GM12878 (cell line): ENCODE measurements around the gene TDRD12. TPM values are rescaled to one million over a fixed set of nuclear protein-coding genes. Genes with fewer than 3 reads are reported as not detected.
A peak's percentile ranks its signal among the peaks of the same experiment; 100 is the strongest.

Experiments used
- BCL3 ChIP-seq: IDR thresholded peaks from 2 replicates; pipeline ENCODE4 v1.6.1; 2011; ENCODE audit warnings: borderline replicate concordance, low read depth, mild to moderate bottlenecking, moderate library complexity, low read length; ENCODE audit not compliant: insufficient read depth, poor library complexity, severe bottlenecking
- BCLAF1 ChIP-seq: fragments of 450-650 bp; IDR thresholded peaks from 2 replicates; pipeline ENCODE4 v1.6.1; 2017; ENCODE audit warnings: antibody characterized with exemption, mild to moderate bottlenecking, moderate library complexity
- CBFB ChIP-seq: IDR thresholded peaks from 2 replicates; pipeline ENCODE4 v1.6.1; 2016; ENCODE audit warnings: antibody characterized with exemption, low read depth
- CREM ChIP-seq: IDR thresholded peaks from 2 replicates; pipeline ENCODE4 v1.6.1; 2014; ENCODE audit warnings: antibody characterized with exemption, low read depth
- CTCF ChIP-seq, 3 experiments: IDR thresholded peaks in 2 of 3; conservative IDR thresholded peaks in 1 of 3; 2 replicates each; pipeline ENCODE4 v1.5.1; 2011; ENCODE audit warnings: low read depth in 3 of 3, low read length in 3 of 3, mild to moderate bottlenecking in 3 of 3, control low read depth in 2 of 3, moderate library complexity in 2 of 3, inconsistent platforms in 1 of 3, mixed read lengths in 1 of 3; ENCODE audit not compliant: control insufficient read depth in 2 of 3, insufficient read depth in 1 of 3; ENCODE audit errors: extremely low read depth in 1 of 3
- HCFC1 ChIP-seq: fragments of 150-350 bp; IDR thresholded peaks from 2 replicates; pipeline ENCODE4 v1.6.1; 2014; ENCODE audit warnings: low read length
- HSF1 ChIP-seq: fragments of 150-350 bp; IDR thresholded peaks from 2 replicates; pipeline ENCODE4 v1.6.1; 2014; ENCODE audit warnings: mild to moderate bottlenecking, low read depth, low read length
- IRF5 ChIP-seq: fragments of 450-650 bp; IDR thresholded peaks from 2 replicates; pipeline ENCODE4 v1.6.1; 2017; ENCODE audit warnings: borderline replicate concordance
- NFYB ChIP-seq: IDR thresholded peaks from 2 replicates; pipeline ENCODE4 v1.6.1; 2011; ENCODE audit warnings: low read depth, mild to moderate bottlenecking, low read length, improper control_type of control experiment, moderate library complexity; ENCODE audit not compliant: insufficient read depth
- PKNOX1 ChIP-seq: fragments of 450-650 bp; IDR thresholded peaks from 2 replicates; pipeline ENCODE4 v1.6.1; 2016; ENCODE audit warnings: mild to moderate bottlenecking
- SIN3A ChIP-seq: IDR thresholded peaks from 2 replicates; pipeline ENCODE4 v1.6.1; 2012; ENCODE audit warnings: low read depth, low read length, improper control_type of control experiment
- SMARCA5 ChIP-seq: fragments of 450-650 bp; IDR thresholded peaks from 2 replicates; pipeline ENCODE4 v1.6.1; 2017; ENCODE audit warnings: mild to moderate bottlenecking
- SP1 ChIP-seq: IDR thresholded peaks from one replicate; pipeline ENCODE4 v1.6.1; 2011; ENCODE audit warnings: low read depth, low read length
- SUPT20H ChIP-seq: IDR thresholded peaks from 2 replicates; pipeline ENCODE4 v1.6.1; 2011; ENCODE audit warnings: low read depth, mild to moderate bottlenecking, low read length, moderate library complexity, borderline replicate concordance; ENCODE audit not compliant: control insufficient read depth
- SUZ12 ChIP-seq: fragments of 200-600 bp; sonication (generic); IDR thresholded peaks from one replicate; pipeline ENCODE4 v1.6.1; 2018; ENCODE audit warnings: antibody characterized with exemption, mild to moderate bottlenecking; ENCODE audit not compliant: unreplicated experiment
- TAF1 ChIP-seq: IDR thresholded peaks from 2 replicates; pipeline ENCODE4 v1.6.1; 2011; ENCODE audit warnings: mild to moderate bottlenecking, low read depth, low read length, borderline replicate concordance
- TCF3 ChIP-seq: IDR thresholded peaks from 2 replicates; pipeline ENCODE4 v1.6.1; 2012; ENCODE audit warnings: low read depth, mild to moderate bottlenecking, low read length, borderline replicate concordance; ENCODE audit not compliant: insufficient read depth
- ZNF24 ChIP-seq: fragments of 450-650 bp; IDR thresholded peaks from 2 replicates; pipeline ENCODE4 v1.6.1; 2017; ENCODE audit warnings: antibody characterized with exemption, mild to moderate bottlenecking
- ZSCAN29 ChIP-seq: fragments of 450-650 bp; IDR thresholded peaks from 2 replicates; pipeline ENCODE4 v1.6.1; 2017; ENCODE audit warnings: mild to moderate bottlenecking, moderate library complexity
- polyA plus RNA-seq, 11 experiments: library from polyadenylated mRNA; depleted of rRNA in 4 of 11; unstranded in 6 of 11; stranded (reverse) in 5 of 11; fragments of >200 nt; fragmentation: Nextera tagmentation in 4 of 11; fragmentation: Illumina TruSeq in 1 of 11; extraction: Ambion mirVana in 4 of 11; extraction: Trizol in 1 of 11; gene quantifications; 1 replicate in 1 of 11; 2 replicates in 10 of 11; pipeline versions ENCODE4 v1.2.1 to v1.2.3, GENCODE V29; 2011 to 2016; ENCODE audit warnings: inconsistent platforms in 2 of 11, missing spikeins in 2 of 11, low read depth in 1 of 11
- total RNA-seq, 4 experiments: library from RNA; depleted of rRNA in 3 of 4; stranded (reverse); fragments of >200 nt in 3 of 4; fragmentation: Illumina TruSeq in 1 of 4; extraction: Trizol in 1 of 4; gene quantifications; 2 replicates each; pipeline versions ENCODE4 v1.2.1 to v1.2.3, GENCODE V29; 2013 to 2021

The TDRD12 gene
- total and polyA plus RNA-seq, 10 of the 15 experiments (the other 5 are each of a cell fraction or from before 2014, with no cell fraction given): 0.08 to 0.15 TPM; not detected in 8

- no peak for TF ChIP-seq SP1
- TF ChIP-seq IRF5: no peak
- TF ChIP-seq CTCF (IDR thresholded peaks at IDR 0.05 in 2 of 3, conservative IDR thresholded peaks at IDR 0.05 in 1 of 3; ENCODE audit: control insufficient read depth in 2 of 3, extremely low read depth in 1 of 3, insufficient read depth in 1 of 3, low read depth in 3 of 3, low read length in 3 of 3): no peak
- TF ChIP-seq ZSCAN29: 0 out of 2 replicates have a peak, but pooled peaks have one; percentile 17
- no peak for TF ChIP-seq SUPT20H
- 0 out of 2 replicates have a peak, but pooled peaks have one; percentile 29 for TF ChIP-seq BCLAF1
- no peak; the same call in 1 of the 2 replicates for TF ChIP-seq TCF3
- TF ChIP-seq HSF1: no peak
- TF ChIP-seq ZNF24: no peak
- TF ChIP-seq SMARCA5: peak; percentile 66; the same call in 1 of the 2 replicates
- TF ChIP-seq SUZ12: no peak
- peak; percentile 75 for TF ChIP-seq CREM
- TF ChIP-seq BCL3: peak; percentile 21
- peak; percentile 11; the same call in 1 of the 2 replicates for TF ChIP-seq SIN3A
- TF ChIP-seq CBFB: no peak
- no peak for TF ChIP-seq NFYB
- TF ChIP-seq TAF1: no peak
- TF ChIP-seq HCFC1: no peak
- TF ChIP-seq PKNOX1: no peak
These were observed 27.4 kb upstream of the TDRD12 start (continued) for GRCh38 chr19:32691952-32692726.
